IMR-90 (cell line): Measurements from ENCODE around the gene COG4. TPM values are rescaled to one million over a fixed set of nuclear protein-coding genes. Genes with fewer than 3 reads are reported as not detected.
A peak's percentile ranks its signal among the peaks of the same experiment; 100 is the strongest.

ENCODE experiments used
- ATAC-seq: fragments of 200-7000 bp; cut with Tn5 transposase; 2 replicates; pipeline ENCODE4 v1.9.1; 2020; ENCODE audit warnings: low read depth, mild to moderate bottlenecking, moderate library complexity
- BruUV-seq: library from RNA; stranded (reverse); fragments of 400-500 nt; replicated peaks from 2 replicates; lab custom pipeline; 2021; lab: Mats Ljungman, UMichigan
- CTCF ChIA-PET: fragments of 300-600 bp; formaldehyde crosslinking; extraction: SDS; loops from one replicate; lab custom pipeline; 2021; ENCODE audit warnings: antibody characterized with exemption; lab: Yijun Ruan, JAX
- POLR2A ChIA-PET: fragments of 300-600 bp; sonication (Branson Sonifier 250); formaldehyde crosslinking; loops from one replicate; lab custom pipeline; 2022; ENCODE audit warnings: antibody characterized with exemption; ENCODE audit not compliant: unreplicated experiment; lab: Charles Lee
- DNase-seq: peaks from one replicate; pipeline ENCODE4 v3.0.0; 2013
- H2AFZ ChIP-seq: replicated peaks from 2 replicates; pipeline ENCODE3; 2013; ENCODE audit warnings: low read length, mild to moderate bottlenecking; ENCODE audit not compliant: poor library complexity
- H2AK5ac ChIP-seq: 2 replicates; pipeline ENCODE4 v1.6.1; 2013; ENCODE audit warnings: low read depth, low read length, inconsistent platforms
- H2AK9ac ChIP-seq: replicated peaks from 2 replicates; pipeline ENCODE3; 2013; ENCODE audit warnings: mild to moderate bottlenecking, low read depth, low read length, moderate library complexity; ENCODE audit not compliant: poor library complexity
- H2BK120ac ChIP-seq: 2 replicates; pipeline ENCODE4 v1.6.1; 2013; ENCODE audit warnings: low read depth, low read length, inconsistent platforms
- H2BK15ac ChIP-seq: 3 replicates; pipeline ENCODE4 v1.6.1; 2013; ENCODE audit warnings: low read depth, low read length, inconsistent platforms
- H2BK20ac ChIP-seq: 2 replicates; pipeline ENCODE4 v1.6.1; 2013; ENCODE audit warnings: low read depth, mild to moderate bottlenecking, inconsistent platforms, low read length, moderate library complexity
- H2BK5ac ChIP-seq: 2 replicates; pipeline ENCODE4 v1.6.1; 2013; ENCODE audit warnings: mild to moderate bottlenecking, low read depth, low read length, inconsistent platforms; ENCODE audit not compliant: poor library complexity, severe bottlenecking
- H3K14ac ChIP-seq: replicated peaks from 2 replicates; pipeline ENCODE4 v1.6.1; 2013; ENCODE audit warnings: low read depth, low read length, inconsistent platforms
- H3K18ac ChIP-seq: 2 replicates; pipeline ENCODE4 v1.6.1; 2013; ENCODE audit warnings: low read depth, low read length, control low read depth
- H3K23ac ChIP-seq: 2 replicates; pipeline ENCODE4 v1.6.1; 2013; ENCODE audit warnings: low read depth, low read length, inconsistent platforms
- H3K27ac ChIP-seq: 2 replicates; pipeline ENCODE4 v1.5.1; 2013; ENCODE audit warnings: mild to moderate bottlenecking, control low read depth, low read length; ENCODE audit not compliant: insufficient read depth
- H3K27me3 ChIP-seq: 2 replicates; pipeline ENCODE4 v1.6.1; 2013; ENCODE audit warnings: low read length; ENCODE audit not compliant: control insufficient read depth, insufficient read depth
- H3K36me3 ChIP-seq: 2 replicates; pipeline ENCODE4 v1.6.1; 2013; ENCODE audit warnings: low read length, mixed read lengths; ENCODE audit not compliant: control insufficient read depth, insufficient read depth
- H3K4ac ChIP-seq: 2 replicates; pipeline ENCODE4 v1.6.1; 2013; ENCODE audit warnings: low read depth, low read length, inconsistent platforms
- H3K4me1 ChIP-seq: 2 replicates; pipeline ENCODE4 v1.6.1; 2013; ENCODE audit warnings: low read length, mixed read lengths; ENCODE audit not compliant: control insufficient read depth, insufficient read depth
- H3K4me2 ChIP-seq: 2 replicates; pipeline ENCODE4 v1.6.1; 2013; ENCODE audit warnings: low read depth, mild to moderate bottlenecking, control low read depth, low read length, moderate library complexity
- H3K4me3 ChIP-seq: 2 replicates; pipeline ENCODE4 v1.5.1; 2013; ENCODE audit warnings: low read depth, mild to moderate bottlenecking, control low read depth, low read length, moderate library complexity; ENCODE audit not compliant: insufficient read depth
- H3K56ac ChIP-seq: 2 replicates; pipeline ENCODE4 v1.6.1; 2013; ENCODE audit warnings: low read length, inconsistent platforms; ENCODE audit not compliant: insufficient read depth; ENCODE audit errors: extremely low read depth
- H3K79me1 ChIP-seq, 2 experiments: 2 replicates each; pipeline ENCODE4 v1.6.1; 2013; ENCODE audit warnings: low read length in 2 of 2, inconsistent platforms in 1 of 2, low read depth in 1 of 2
- H3K9ac ChIP-seq: 2 replicates; pipeline ENCODE4 v1.6.1; 2013; ENCODE audit warnings: low read depth, low read length, control low read depth
- H3K9me1 ChIP-seq: 2 replicates; pipeline ENCODE4 v1.6.1; 2013; ENCODE audit warnings: low read length, inconsistent platforms; ENCODE audit not compliant: insufficient read depth
- H3K9me3 ChIP-seq: 2 replicates; pipeline ENCODE4 v1.6.1; 2013; ENCODE audit warnings: low read length; ENCODE audit not compliant: control insufficient read depth, insufficient read depth
- H4K20me1 ChIP-seq: 2 replicates; pipeline ENCODE4 v1.6.1; 2013; ENCODE audit warnings: low read length, inconsistent platforms; ENCODE audit not compliant: insufficient read depth
- H4K5ac ChIP-seq: 2 replicates; pipeline ENCODE4 v1.6.1; 2013; ENCODE audit warnings: mild to moderate bottlenecking, low read depth, low read length, control low read depth
- H4K8ac ChIP-seq, 2 experiments: 2 replicates each; pipeline ENCODE4 v1.6.1; 2013; ENCODE audit warnings: low read depth in 2 of 2, low read length in 2 of 2, control low read depth in 1 of 2, inconsistent platforms in 1 of 2
- H4K91ac ChIP-seq: 2 replicates; pipeline ENCODE4 v1.6.1; 2013; ENCODE audit warnings: low read depth, low read length, inconsistent platforms; ENCODE audit not compliant: insufficient read depth
- CEBPB ChIP-seq: IDR thresholded peaks from 2 replicates; pipeline ENCODE4 v1.6.1; 2012; ENCODE audit warnings: low read depth, low read length, improper control_type of control experiment
- MAZ ChIP-seq: IDR thresholded peaks from 2 replicates; pipeline ENCODE4 v1.6.1; 2012; ENCODE audit warnings: low read depth, mild to moderate bottlenecking, low read length, improper control_type of control experiment, moderate library complexity, borderline replicate concordance
- MXI1 ChIP-seq: IDR thresholded peaks from 2 replicates; pipeline ENCODE4 v1.6.1; 2012; ENCODE audit warnings: low read depth, mild to moderate bottlenecking, low read length, moderate library complexity, borderline replicate concordance
- POLR2A ChIP-seq: IDR thresholded peaks from 2 replicates; pipeline ENCODE4 v1.6.1; 2012; ENCODE audit warnings: mild to moderate bottlenecking, low read depth, low read length
- RAD21 ChIP-seq: IDR thresholded peaks from 2 replicates; pipeline ENCODE4 v1.6.1; 2012; ENCODE audit warnings: low read length, improper control_type of control experiment
- RCOR1 ChIP-seq: IDR thresholded peaks from 2 replicates; pipeline ENCODE4 v1.6.1; 2012; ENCODE audit warnings: mild to moderate bottlenecking, low read length, improper control_type of control experiment; ENCODE audit not compliant: insufficient replicate concordance
- RFX5 ChIP-seq: IDR thresholded peaks from 2 replicates; pipeline ENCODE4 v1.8.0; 2012; ENCODE audit warnings: low read depth, mild to moderate bottlenecking, low read length, moderate library complexity
- WGBS, 2 experiments: methylation state at CpG; one replicate each; pipeline versions ENCODE4 v1.1.5 to v1.1.7; 2013; ENCODE audit warnings: missing lambda C conversion rate in 2 of 2; ENCODE audit not compliant: insufficient read length in 1 of 2; ENCODE audit errors: extremely low coverage in 2 of 2; 5-methylcytosine and 5-hydroxymethylcytosine counted together
- dilution Hi-C: fragments of 300-500 bp; cut with HindIII; formaldehyde crosslinking; loops from one replicate; pipeline ENCODE4 v1.14.3; 2018; ENCODE audit warnings: low sequenced_read_pairs; ENCODE audit not compliant: unreplicated experiment
- in situ Hi-C: fragments of 300-500 bp; cut with MboI; formaldehyde crosslinking; loops from 3 replicates; pipeline ENCODE4 v1.14.3; 2019; ENCODE audit warnings: low sequenced_read_pairs, inconsistent platforms, mixed read lengths
- intact Hi-C: fragments of 100-400 bp; cut with micrococcal nuclease; formaldehyde crosslinking; loops from 2 replicates; pipeline ENCODE4 v1.10.0; 2022
- polyA plus RNA-seq, 3 experiments: library from polyadenylated mRNA; depleted of rRNA; stranded (reverse); fragments of >200 nt; gene quantifications; 2 replicates each; pipeline ENCODE4 v1.2.3, GENCODE V29; 2012; ENCODE audit warnings: low replicate concordance in 1 of 3
- total RNA-seq: library from RNA; depleted of rRNA; stranded (reverse); fragments of >200 nt; gene quantifications from 2 replicates; pipeline ENCODE4 v1.2.3, GENCODE V29; 2012
- TF ChIP-seq, protein P1 (sequence below): fragments of 150-350 bp; IDR thresholded peaks from 2 replicates; pipeline ENCODE4 v1.6.1; 2016; ENCODE audit warnings: low read depth, mild to moderate bottlenecking, low read length, moderate library complexity, borderline replicate concordance

Gene COG4
- total and polyA plus RNA-seq, 2 of the 4 experiments (the other 2 are of a cell fraction) = 47.5 to 96.1 TPM

DNA sequence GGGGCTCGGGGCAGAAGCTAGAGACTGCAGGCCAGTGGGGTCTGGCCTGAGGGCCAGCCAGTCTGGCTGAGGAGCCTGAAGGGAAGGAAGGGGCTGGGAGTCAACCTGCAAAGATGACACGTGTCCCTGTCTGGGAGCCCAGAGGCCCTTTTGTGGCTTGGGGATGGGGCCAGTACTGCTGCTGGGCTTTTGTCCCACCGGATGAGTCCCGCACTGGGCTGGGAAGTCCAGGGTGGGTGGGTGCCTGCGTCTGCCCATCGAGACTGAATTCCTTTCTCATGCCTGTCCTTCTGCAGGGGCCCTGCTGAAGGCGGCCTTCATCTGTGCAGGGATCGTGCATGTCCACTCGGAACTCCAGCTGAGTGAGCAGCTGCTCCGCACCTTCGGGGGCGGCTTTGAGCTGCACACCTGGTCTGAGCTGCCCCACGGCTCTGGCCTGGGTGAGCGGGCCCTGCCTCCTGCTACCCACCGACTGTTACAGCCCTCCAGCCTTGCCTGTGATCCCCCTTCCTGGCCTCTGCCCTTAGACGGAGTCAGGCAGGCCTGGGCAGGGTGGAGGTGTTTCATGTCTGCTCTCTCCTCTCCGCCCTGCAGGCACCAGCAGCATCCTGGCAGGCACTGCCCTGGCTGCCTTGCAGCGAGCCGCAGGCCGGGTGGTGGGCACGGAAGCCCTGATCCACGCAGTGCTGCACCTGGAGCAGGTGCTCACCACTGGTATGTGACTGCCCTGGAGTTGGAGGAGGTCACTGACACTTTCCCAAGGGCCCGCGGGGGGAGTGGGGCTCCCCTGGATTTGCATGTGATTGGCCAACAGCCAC lies 48.1 kb downstream of the COG4 start:
- BruUV-seq = no TSS peak
- 91% methylated on average over 14 of the region's 24 CpGs; no CpG with 5 or more reads in 1 of the 2 experiments for WGBS, 2 experiments

More for the DNA sequence above, 48.1 kb downstream of the COG4 start:
- no peaks in the 10 kb centered on the region for H3K27me3 ChIP-seq
- no peak overlapping the region for H3K18ac ChIP-seq
- H2AFZ ChIP-seq = peak overlapping the region; percentile 3
- H3K4me3 ChIP-seq = no peak overlapping the region
- ATAC-seq (no peak), DNase-seq (no peak)
- peaks cover 6% of the 10 kb centered on the region for H3K4me1 ChIP-seq
- intact Hi-C loops (loop anchor here (5.0 kb wide), 1 partner anchor 78 kb away; no protein-coding TSS in a partner anchor), in situ Hi-C loops (no loop called here), dilution Hi-C loops (no loop called here)
- H3K27ac ChIP-seq = no peak overlapping the region
- H4K8ac ChIP-seq = no peak overlapping the region
- H3K36me3 ChIP-seq = peaks cover 29% of the 10 kb centered on the region
- no peak overlapping the region for H2BK15ac ChIP-seq
- H3K23ac ChIP-seq = no peak overlapping the region
- H2AK9ac ChIP-seq = peak overlapping the region; percentile 45
- H2BK5ac ChIP-seq = peak overlapping the region; percentile 44
- H3K4me2 ChIP-seq = no peak overlapping the region
- H3K14ac ChIP-seq = no peak overlapping the region
- ChIA-PET CTCF (no interaction called here), POLR2A (no interaction called here)
- H4K20me1 ChIP-seq = no peaks in the 10 kb centered on the region
- H3K9ac ChIP-seq = no peak overlapping the region
- H3K9me3 ChIP-seq = no peaks in the 10 kb centered on the region
- no peak overlapping the region for H4K5ac ChIP-seq
- peak overlapping the region; percentile 41; the same call in 1 of the 2 replicates for H4K91ac ChIP-seq
- no peak overlapping the region for H3K56ac ChIP-seq
- no peak overlapping the region; the same call in 1 of the 2 replicates for H2AK5ac ChIP-seq
- H3K4ac ChIP-seq = 0 out of 2 replicates have a peak overlapping the region, but pooled peaks have one; percentile 54
- peak overlapping the region; percentile 57 for H2BK120ac ChIP-seq
- H3K9me1 ChIP-seq = 0 out of 2 replicates have a peak, but pooled peaks cover 8% of the 10 kb centered on the region
- TF ChIP-seq RAD21 = no peak
- no peak for TF ChIP-seq MXI1
- no peak for TF ChIP-seq MAZ
- TF ChIP-seq CEBPB = no peak
- TF ChIP-seq RCOR1 = no peak
- TF ChIP-seq RFX5 = no peak
- no peak for TF ChIP-seq POLR2A
- TF ChIP-seq, protein P1, sequence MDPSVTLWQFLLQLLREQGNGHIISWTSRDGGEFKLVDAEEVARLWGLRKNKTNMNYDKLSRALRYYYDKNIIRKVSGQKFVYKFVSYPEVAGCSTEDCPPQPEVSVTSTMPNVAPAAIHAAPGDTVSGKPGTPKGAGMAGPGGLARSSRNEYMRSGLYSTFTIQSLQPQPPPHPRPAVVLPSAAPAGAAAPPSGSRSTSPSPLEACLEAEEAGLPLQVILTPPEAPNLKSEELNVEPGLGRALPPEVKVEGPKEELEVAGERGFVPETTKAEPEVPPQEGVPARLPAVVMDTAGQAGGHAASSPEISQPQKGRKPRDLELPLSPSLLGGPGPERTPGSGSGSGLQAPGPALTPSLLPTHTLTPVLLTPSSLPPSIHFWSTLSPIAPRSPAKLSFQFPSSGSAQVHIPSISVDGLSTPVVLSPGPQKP = no peak
- H2BK20ac ChIP-seq = no peak overlapping the region
- H3K79me1 ChIP-seq = peaks cover 0 to 4% of the 10 kb centered on the region in 2 experiments; a peak in 1 of 4 replicates
